ENCODE results near the gene GRB7. TPM values are rescaled to one million over a fixed set of nuclear protein-coding genes. Genes with fewer than 3 reads are reported as not detected.

Gene GRB7
- total and polyA plus RNA-seq, 5 donors, result 0.39 to 2.7 (median 1.3) TPM

- Histone ChIP-seq H3K27me3 (ENCODE audit: control insufficient read depth, insufficient read depth) (no peaks in the 10 kb centered on the region), H3K9me3 (ENCODE audit: control insufficient read depth, low read length) (no peaks in the 10 kb centered on the region), H3K27ac (ENCODE audit: low read length) (no peak overlapping the region), H3K4me1 (ENCODE audit: control insufficient read depth, insufficient read depth, low read length) (no peaks in the 10 kb centered on the region), H3K4me3 (ENCODE audit: low read length) (no peak overlapping the region)
- DNase-seq, result peak in 2 of 3 donors; percentile 22 to 58
- intact Hi-C loops (cut with DNase I), result no loop called here
- ATAC-seq, result no peak
- WGBS, result 58% methylated on average over 13 of the region's 13 CpGs
Measured at GRCh38 chr17:39737206-39737759, 455 bp upstream of the GRB7 start.

- Histone ChIP-seq H3K27me3 (ENCODE audit: control insufficient read depth, insufficient read depth) (no peaks in the 10 kb centered on the region), H3K27ac (ENCODE audit: low read length) (no peak overlapping the region), H3K4me1 (ENCODE audit: control insufficient read depth, insufficient read depth, low read length) (no peaks in the 10 kb centered on the region), H3K9me3 (ENCODE audit: control insufficient read depth, low read length) (no peaks in the 10 kb centered on the region), H3K4me3 (ENCODE audit: low read length) (peak overlapping the region; percentile 1)
- ATAC-seq, result peak in 1 of 2 donors; percentile 19
- WGBS, result 2% methylated on average over 13 of the region's 13 CpGs
- peak in 1 of 3 donors; percentile 48 for DNase-seq
- intact Hi-C loops (cut with DNase I), result no loop called here
Measured at GRCh38 chr17:39738568-39738901, 797 bp downstream of the GRB7 start.

GRCh38 chr17:39738983-39739884 is 1.5 kb downstream of the GRB7 start:
- peak overlapping the region; percentile 30 for H3K4me3 ChIP-seq (ENCODE audit: low read length)
- ATAC-seq (peak; percentile 27 to 33), DNase-seq (peak in 2 of 3 donors; percentile 63 to 66)
- no peaks in the 10 kb centered on the region for H3K4me1 ChIP-seq (ENCODE audit: control insufficient read depth, insufficient read depth, low read length)
- H3K27me3 ChIP-seq (ENCODE audit: control insufficient read depth, insufficient read depth), result no peaks in the 10 kb centered on the region
- no peaks in the 10 kb centered on the region for H3K9me3 ChIP-seq (ENCODE audit: control insufficient read depth, low read length)
- no peak overlapping the region for H3K27ac ChIP-seq (ENCODE audit: low read length)
- WGBS, result 16% methylated on average over 32 of the region's 32 CpGs
- intact Hi-C loops (cut with DNase I), result no loop called here

GRCh38 chr17:39739885-39740356 is 2.2 kb downstream of the GRB7 start:
- no peaks in the 10 kb centered on the region for H3K9me3 ChIP-seq (ENCODE audit: control insufficient read depth, low read length)
- no peaks in the 10 kb centered on the region for H3K4me1 ChIP-seq (ENCODE audit: control insufficient read depth, insufficient read depth, low read length)
- H3K4me3 ChIP-seq (ENCODE audit: low read length), result no peak overlapping the region
- WGBS, result 40% methylated on average over 9 of the region's 9 CpGs
- DNase-seq (peak in 1 of 3 donors; percentile 16), ATAC-seq (no peak)
- intact Hi-C loops (cut with DNase I), result no loop called here
- H3K27me3 ChIP-seq (ENCODE audit: control insufficient read depth, insufficient read depth), result no peaks in the 10 kb centered on the region
- H3K27ac ChIP-seq (ENCODE audit: low read length), result no peak overlapping the region

- peak in 1 of 2 donors; percentile 39 for ATAC-seq
- WGBS, result 45% methylated on average over 16 of the region's 16 CpGs
- DNase-seq, result peak in 2 of 3 donors; percentile 52 to 56
- Histone ChIP-seq H3K27me3 (ENCODE audit: control insufficient read depth, insufficient read depth) (no peaks in the 10 kb centered on the region), H3K9me3 (ENCODE audit: control insufficient read depth, low read length) (no peaks in the 10 kb centered on the region), H3K27ac (ENCODE audit: low read length) (no peak overlapping the region), H3K4me3 (ENCODE audit: low read length) (no peak overlapping the region), H3K4me1 (ENCODE audit: control insufficient read depth, insufficient read depth, low read length) (no peaks in the 10 kb centered on the region)
- intact Hi-C loops (cut with DNase I), result no loop called here
Measured at GRCh38 chr17:39740357-39741111, 2.8 kb downstream of the GRB7 start.

- H3K4me1 ChIP-seq (ENCODE audit: control insufficient read depth, insufficient read depth, low read length), result no peaks in the 10 kb centered on the region
- DNase-seq, result peak in 2 of 3 donors; percentile 10 to 28
- no peak for ATAC-seq
- no peak overlapping the region for H3K27ac ChIP-seq (ENCODE audit: low read length)
- no peaks in the 10 kb centered on the region for H3K27me3 ChIP-seq (ENCODE audit: control insufficient read depth, insufficient read depth)
- H3K9me3 ChIP-seq (ENCODE audit: control insufficient read depth, low read length), result no peaks in the 10 kb centered on the region
- no peak overlapping the region for H3K4me3 ChIP-seq (ENCODE audit: low read length)
- intact Hi-C loops (cut with DNase I), result no loop called here
- 80% methylated on average over 18 of the region's 18 CpGs for WGBS
Measured at GRCh38 chr17:39742126-39742855, 4.6 kb downstream of the GRB7 start.

- DNase-seq, result peak in 2 of 3 donors; percentile 9 to 31
- Histone ChIP-seq H3K27me3 (ENCODE audit: control insufficient read depth, insufficient read depth) (no peaks in the 10 kb centered on the region), H3K4me1 (ENCODE audit: control insufficient read depth, insufficient read depth, low read length) (no peaks in the 10 kb centered on the region), H3K9me3 (ENCODE audit: control insufficient read depth, low read length) (no peaks in the 10 kb centered on the region), H3K27ac (ENCODE audit: low read length) (no peak overlapping the region), H3K4me3 (ENCODE audit: low read length) (no peak overlapping the region)
- no peak for ATAC-seq
- WGBS, result 81% methylated on average over 21 of the region's 21 CpGs
- intact Hi-C loops (cut with DNase I), result no loop called here
Measured at GRCh38 chr17:39742856-39743436, 5.2 kb downstream of the GRB7 start.

GRCh38 chr17:39744075-39744835 is 6.5 kb downstream of the GRB7 start:
- Histone ChIP-seq H3K27ac (ENCODE audit: low read length) (no peak overlapping the region), H3K4me1 (ENCODE audit: control insufficient read depth, insufficient read depth, low read length) (no peaks in the 10 kb centered on the region), H3K9me3 (ENCODE audit: control insufficient read depth, low read length) (no peaks in the 10 kb centered on the region), H3K4me3 (ENCODE audit: low read length) (no peak overlapping the region), H3K27me3 (ENCODE audit: control insufficient read depth, insufficient read depth) (no peaks in the 10 kb centered on the region)
- DNase-seq (peak in 2 of 3 donors; percentile 7 to 25), ATAC-seq (no peak)
- intact Hi-C loops (cut with DNase I), result no loop called here
- WGBS, result 82% methylated on average over 16 of the region's 16 CpGs

GRCh38 chr17:39744836-39745215 is 7.1 kb downstream of the GRB7 start:
- H3K4me3 ChIP-seq (ENCODE audit: low read length), result no peak overlapping the region
- H3K9me3 ChIP-seq (ENCODE audit: control insufficient read depth, low read length), result no peaks in the 10 kb centered on the region
- no peak overlapping the region for H3K27ac ChIP-seq (ENCODE audit: low read length)
- H3K4me1 ChIP-seq (ENCODE audit: control insufficient read depth, insufficient read depth, low read length), result no peaks in the 10 kb centered on the region
- no peak for ATAC-seq
- DNase-seq, result peak in 2 of 3 donors; percentile 30 to 32
- 72% methylated on average over 8 of the region's 8 CpGs for WGBS
- intact Hi-C loops (cut with DNase I), result no loop called here
- no peaks in the 10 kb centered on the region for H3K27me3 ChIP-seq (ENCODE audit: control insufficient read depth, insufficient read depth)
